ENCODE measurements around the gene OR6Y1. TPM values are rescaled to one million over a fixed set of nuclear protein-coding genes. Genes with fewer than 3 reads are reported as not detected.

OR6Y1 gene
- total RNA-seq, 2 experiments from 2014 or later, result not detected

GRCh38 chr1:158534496-158534895 lies 19.7 kb downstream of the OR6Y1 start:
- ATAC-seq (ENCODE audit: low read depth), result no peak
- POLR2A ChIA-PET, result no interaction called here
- no peak for DNase-seq
- no peak overlapping the region for H3K4me3 Mint-ChIP-seq
- peaks cover 4% of the 10 kb centered on the region for H3K27me3 Mint-ChIP-seq
- H3K9me3 Mint-ChIP-seq, result no peaks in the 10 kb centered on the region
- no peak overlapping the region for H3K27ac Mint-ChIP-seq
- no peaks in the 10 kb centered on the region for H3K36me3 Mint-ChIP-seq
- no peaks in the 10 kb centered on the region for H3K4me1 Mint-ChIP-seq

GRCh38 chr1:158527190-158527815 lies 26.9 kb downstream of the OR6Y1 start:
- DNase-seq (no peak), ATAC-seq (ENCODE audit: low read depth) (no peak)
- Mint-ChIP-seq H3K36me3 (no peaks in the 10 kb centered on the region), H3K27ac (no peak overlapping the region), H3K4me3 (no peak overlapping the region), H3K4me1 (no peaks in the 10 kb centered on the region), H3K27me3 (peaks cover 11% of the 10 kb centered on the region), H3K9me3 (no peaks in the 10 kb centered on the region)
- POLR2A ChIA-PET, result no interaction called here

GRCh38 chr1:158521666-158522058 lies 32.5 kb downstream of the OR6Y1 start:
- Mint-ChIP-seq H3K27ac (no peak overlapping the region), H3K4me3 (no peak overlapping the region), H3K36me3 (no peaks in the 10 kb centered on the region), H3K27me3 (peaks cover 10% of the 10 kb centered on the region), H3K9me3 (no peaks in the 10 kb centered on the region), H3K4me1 (no peaks in the 10 kb centered on the region)
- DNase-seq (no peak), ATAC-seq (ENCODE audit: low read depth) (no peak)
- POLR2A ChIA-PET, result no interaction called here

- Mint-ChIP-seq H3K36me3 (no peaks in the 10 kb centered on the region), H3K27me3 (peaks cover 7% of the 10 kb centered on the region), H3K9me3 (no peaks in the 10 kb centered on the region), H3K4me1 (no peaks in the 10 kb centered on the region), H3K4me3 (no peak overlapping the region), H3K27ac (no peak overlapping the region)
- POLR2A ChIA-PET, result no interaction called here
- DNase-seq, result no peak
- ATAC-seq (ENCODE audit: low read depth), result no peak
Measured at GRCh38 chr1:158520955-158521665, 33.1 kb downstream of the OR6Y1 start.

GRCh38 chr1:158520021-158520420 lies 34.2 kb downstream of the OR6Y1 start:
- H3K4me3 Mint-ChIP-seq, result no peak overlapping the region
- ATAC-seq (ENCODE audit: low read depth) (no peak), DNase-seq (no peak)
- no peaks in the 10 kb centered on the region for H3K4me1 Mint-ChIP-seq
- peaks cover 7% of the 10 kb centered on the region for H3K27me3 Mint-ChIP-seq
- no peaks in the 10 kb centered on the region for H3K9me3 Mint-ChIP-seq
- H3K36me3 Mint-ChIP-seq, result no peaks in the 10 kb centered on the region
- no peak overlapping the region for H3K27ac Mint-ChIP-seq
- POLR2A ChIA-PET, result no interaction called here

GRCh38 chr1:158516966-158517365 lies 37.2 kb downstream of the OR6Y1 start:
- POLR2A ChIA-PET, result no interaction called here
- ATAC-seq (ENCODE audit: low read depth), result no peak
- DNase-seq, result no peak
- Mint-ChIP-seq H3K27me3 (peaks cover under 1% of the 10 kb centered on the region), H3K36me3 (no peaks in the 10 kb centered on the region), H3K9me3 (no peaks in the 10 kb centered on the region), H3K4me1 (no peaks in the 10 kb centered on the region), H3K4me3 (no peak overlapping the region), H3K27ac (no peak overlapping the region)

GRCh38 chr1:158509471-158510156 lies 44.6 kb downstream of the OR6Y1 start:
- Mint-ChIP-seq H3K36me3 (no peaks in the 10 kb centered on the region), H3K27ac (no peak overlapping the region), H3K4me3 (no peak overlapping the region), H3K4me1 (no peaks in the 10 kb centered on the region), H3K9me3 (no peaks in the 10 kb centered on the region), H3K27me3 (peaks cover 8% of the 10 kb centered on the region)
- DNase-seq, result no peak
- no peak for ATAC-seq (ENCODE audit: low read depth)
- POLR2A ChIA-PET, result no interaction called here

- Mint-ChIP-seq H3K4me3 (no peak overlapping the region), H3K4me1 (no peaks in the 10 kb centered on the region), H3K9me3 (no peaks in the 10 kb centered on the region), H3K36me3 (no peaks in the 10 kb centered on the region), H3K27me3 (peaks cover 12% of the 10 kb centered on the region), H3K27ac (no peak overlapping the region)
- DNase-seq (no peak), ATAC-seq (ENCODE audit: low read depth) (no peak)
- POLR2A ChIA-PET, result no interaction called here
Measured at GRCh38 chr1:158507511-158507910, 46.7 kb downstream of the OR6Y1 start.

GRCh38 chr1:158506369-158506987 lies 47.7 kb downstream of the OR6Y1 start:
- peaks cover 12% of the 10 kb centered on the region for H3K27me3 Mint-ChIP-seq

GRCh38 chr1:158496374-158496773 lies 57.8 kb downstream of the OR6Y1 start:
- POLR2A ChIA-PET, result no interaction called here
- Mint-ChIP-seq H3K4me1 (no peaks in the 10 kb centered on the region), H3K27ac (no peak overlapping the region), H3K36me3 (no peaks in the 10 kb centered on the region), H3K27me3 (peaks cover 13% of the 10 kb centered on the region), H3K4me3 (no peak overlapping the region), H3K9me3 (no peaks in the 10 kb centered on the region)
- ATAC-seq (ENCODE audit: low read depth) (no peak), DNase-seq (no peak)

More at GRCh38 chr1:158506369-158506987, 47.7 kb downstream of the OR6Y1 start:
- no peak overlapping the region for H3K4me3 Mint-ChIP-seq
- POLR2A ChIA-PET, result no interaction called here
- no peaks in the 10 kb centered on the region for H3K4me1 Mint-ChIP-seq
- H3K27ac Mint-ChIP-seq, result no peak overlapping the region
- no peaks in the 10 kb centered on the region for H3K9me3 Mint-ChIP-seq
- H3K36me3 Mint-ChIP-seq, result no peaks in the 10 kb centered on the region
- no peak for ATAC-seq (ENCODE audit: low read depth)
- peak; percentile 30 for DNase-seq

- H3K36me3 Mint-ChIP-seq, result no peaks in the 10 kb centered on the region
- no peak overlapping the region for H3K4me3 Mint-ChIP-seq
- no peaks in the 10 kb centered on the region for H3K4me1 Mint-ChIP-seq
- POLR2A ChIA-PET, result no interaction called here
- H3K27ac Mint-ChIP-seq, result no peak overlapping the region
- no peaks in the 10 kb centered on the region for H3K9me3 Mint-ChIP-seq
- H3K27me3 Mint-ChIP-seq, result peaks cover 13% of the 10 kb centered on the region
- ATAC-seq (ENCODE audit: low read depth), result no peak
- no peak for DNase-seq
Measured at GRCh38 chr1:158494796-158495195, 59.4 kb downstream of the OR6Y1 start.
